Nephron (organoid): ENCODE measurements around the gene TMEM176B.

ENCODE experiments used
- H3K27ac Mint-ChIP-seq, 3 experiments: 2 replicates each; pipeline ENCODE4 v1.8.0; 2020; ENCODE audit warnings: mixed read lengths in 3 of 3, mild to moderate bottlenecking in 2 of 3, moderate library complexity in 1 of 3
- H3K27me3 Mint-ChIP-seq: 2 replicates; pipeline ENCODE4 v1.8.0; 2021; ENCODE audit warnings: low read depth, mild to moderate bottlenecking, moderate library complexity, mixed read lengths
- H3K36me3 Mint-ChIP-seq: 2 replicates; pipeline ENCODE4 v1.8.0; 2020; ENCODE audit warnings: low read depth, mixed read lengths
- H3K4me1 Mint-ChIP-seq: 2 replicates; pipeline ENCODE4 v1.8.0; 2020; ENCODE audit warnings: mixed read lengths
- H3K4me3 Mint-ChIP-seq, 3 experiments: 2 replicates each; pipeline ENCODE4 v1.8.0; 2020; ENCODE audit warnings: mild to moderate bottlenecking in 3 of 3, mixed read lengths in 3 of 3, moderate library complexity in 2 of 3
- H3K9me3 Mint-ChIP-seq: 2 replicates; pipeline ENCODE4 v1.8.0; 2020; ENCODE audit warnings: mixed read lengths
- TF ChIP-seq, protein P1 (sequence below), 3 experiments: fragments of 200-600 bp; sonication (generic); IDR thresholded peaks; one replicate each; pipeline ENCODE4 v1.5.0; 2021; ENCODE audit warnings: antibody characterized with exemption in 3 of 3; ENCODE audit not compliant: unreplicated experiment in 3 of 3

Gene TMEM176B

DNA sequence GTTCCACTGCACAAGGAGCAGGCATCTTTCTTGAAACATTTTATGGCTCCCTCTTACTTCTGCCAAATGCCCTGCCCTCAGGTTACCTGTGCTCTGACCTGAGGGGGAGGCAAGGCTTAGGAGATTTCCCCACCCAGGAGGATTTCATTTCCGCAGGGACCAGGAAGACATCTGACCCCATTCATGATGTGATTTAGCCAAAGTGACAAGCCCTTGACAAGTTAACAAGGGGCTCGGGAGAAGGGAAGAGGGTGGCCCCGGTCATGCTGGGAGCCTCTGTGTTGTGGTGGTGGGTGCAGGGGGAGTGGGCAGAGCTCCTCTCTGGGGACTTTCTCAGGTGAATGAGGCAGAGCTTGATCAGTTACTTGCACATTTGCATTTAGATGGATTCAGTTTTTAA lies 44.0 kb downstream of the TMEM176B start:
- Mint-ChIP-seq H3K36me3 (no peaks in the 10 kb centered on the region), H3K4me1 (no peaks in the 10 kb centered on the region), H3K9me3 (peaks cover 3% of the 10 kb centered on the region), H3K27me3 (no peaks in the 10 kb centered on the region), H3K4me3 (no peak overlapping the region), H3K27ac (no peak overlapping the region)
- TF ChIP-seq, protein P1, sequence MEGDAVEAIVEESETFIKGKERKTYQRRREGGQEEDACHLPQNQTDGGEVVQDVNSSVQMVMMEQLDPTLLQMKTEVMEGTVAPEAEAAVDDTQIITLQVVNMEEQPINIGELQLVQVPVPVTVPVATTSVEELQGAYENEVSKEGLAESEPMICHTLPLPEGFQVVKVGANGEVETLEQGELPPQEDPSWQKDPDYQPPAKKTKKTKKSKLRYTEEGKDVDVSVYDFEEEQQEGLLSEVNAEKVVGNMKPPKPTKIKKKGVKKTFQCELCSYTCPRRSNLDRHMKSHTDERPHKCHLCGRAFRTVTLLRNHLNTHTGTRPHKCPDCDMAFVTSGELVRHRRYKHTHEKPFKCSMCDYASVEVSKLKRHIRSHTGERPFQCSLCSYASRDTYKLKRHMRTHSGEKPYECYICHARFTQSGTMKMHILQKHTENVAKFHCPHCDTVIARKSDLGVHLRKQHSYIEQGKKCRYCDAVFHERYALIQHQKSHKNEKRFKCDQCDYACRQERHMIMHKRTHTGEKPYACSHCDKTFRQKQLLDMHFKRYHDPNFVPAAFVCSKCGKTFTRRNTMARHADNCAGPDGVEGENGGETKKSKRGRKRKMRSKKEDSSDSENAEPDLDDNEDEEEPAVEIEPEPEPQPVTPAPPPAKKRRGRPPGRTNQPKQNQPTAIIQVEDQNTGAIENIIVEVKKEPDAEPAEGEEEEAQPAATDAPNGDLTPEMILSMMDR (IDR thresholded peaks at IDR 0.05; ENCODE audit: unreplicated experiment in 3 of 3): no peak

DNA sequence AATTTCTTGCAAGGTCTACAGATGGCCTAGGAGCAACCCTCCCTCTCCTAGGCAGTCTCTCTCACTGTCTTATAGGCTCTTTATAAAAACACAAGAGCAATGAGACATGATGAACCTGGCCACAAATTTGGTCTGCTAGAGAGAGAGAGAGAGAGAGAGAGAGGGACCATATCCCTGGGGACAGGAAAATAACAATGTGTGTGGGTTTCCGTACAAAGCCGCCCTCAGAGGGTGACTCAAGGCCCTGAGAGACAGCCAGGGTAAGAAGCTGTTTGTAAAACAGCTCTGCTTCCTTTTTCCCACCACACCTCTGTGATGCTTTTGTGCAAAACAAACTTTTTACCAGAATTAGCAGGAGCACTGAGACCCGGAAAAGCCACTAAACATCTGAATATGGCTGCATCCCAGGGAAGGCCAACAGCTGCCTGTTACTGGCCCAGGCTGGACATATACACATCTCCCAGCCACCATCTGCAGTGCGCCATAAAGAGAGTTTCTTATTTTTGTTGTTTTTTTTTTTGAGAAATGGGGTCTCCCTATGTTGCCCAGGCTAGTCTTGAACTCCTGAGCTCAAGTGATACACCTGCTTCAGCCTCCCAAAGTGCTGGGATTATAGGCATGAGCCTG lies 44.6 kb downstream of the TMEM176B start:
- no peaks in the 10 kb centered on the region for H3K27me3 Mint-ChIP-seq
- no peaks in the 10 kb centered on the region for H3K36me3 Mint-ChIP-seq
- TF ChIP-seq, protein P1 (IDR thresholded peaks at IDR 0.05; ENCODE audit: unreplicated experiment in 3 of 3): no peak
- no peaks in the 10 kb centered on the region for H3K4me1 Mint-ChIP-seq
- H3K9me3 Mint-ChIP-seq: peaks cover 3% of the 10 kb centered on the region
- H3K27ac Mint-ChIP-seq: no peak overlapping the region
- H3K4me3 Mint-ChIP-seq: no peak overlapping the region

DNA sequence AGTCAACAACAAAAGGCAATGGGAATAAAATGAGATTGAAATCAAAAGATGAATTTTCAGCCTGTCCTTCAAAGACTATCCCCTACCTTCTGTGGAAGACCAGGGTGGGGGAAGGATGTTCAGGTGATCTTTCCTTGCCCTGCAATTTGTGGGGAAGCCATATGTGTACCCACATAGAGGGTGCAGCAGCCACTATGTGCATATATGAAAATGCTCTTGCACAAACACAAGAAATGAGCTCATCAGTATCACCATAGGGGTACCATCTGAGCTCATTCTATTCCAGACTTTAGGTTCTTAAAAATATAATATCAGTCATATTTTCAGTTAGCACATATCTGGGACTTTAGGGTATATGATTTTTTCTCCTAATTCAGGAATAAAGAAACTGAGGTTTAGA lies 45.2 kb downstream of the TMEM176B start:
- H3K27ac Mint-ChIP-seq: no peak overlapping the region
- no peaks in the 10 kb centered on the region for H3K36me3 Mint-ChIP-seq
- H3K27me3 Mint-ChIP-seq: no peaks in the 10 kb centered on the region
- peaks cover 3% of the 10 kb centered on the region for H3K9me3 Mint-ChIP-seq
- no peak overlapping the region for H3K4me3 Mint-ChIP-seq
- TF ChIP-seq, protein P1 (IDR thresholded peaks at IDR 0.05; ENCODE audit: unreplicated experiment in 3 of 3): no peak
- no peaks in the 10 kb centered on the region for H3K4me1 Mint-ChIP-seq

DNA sequence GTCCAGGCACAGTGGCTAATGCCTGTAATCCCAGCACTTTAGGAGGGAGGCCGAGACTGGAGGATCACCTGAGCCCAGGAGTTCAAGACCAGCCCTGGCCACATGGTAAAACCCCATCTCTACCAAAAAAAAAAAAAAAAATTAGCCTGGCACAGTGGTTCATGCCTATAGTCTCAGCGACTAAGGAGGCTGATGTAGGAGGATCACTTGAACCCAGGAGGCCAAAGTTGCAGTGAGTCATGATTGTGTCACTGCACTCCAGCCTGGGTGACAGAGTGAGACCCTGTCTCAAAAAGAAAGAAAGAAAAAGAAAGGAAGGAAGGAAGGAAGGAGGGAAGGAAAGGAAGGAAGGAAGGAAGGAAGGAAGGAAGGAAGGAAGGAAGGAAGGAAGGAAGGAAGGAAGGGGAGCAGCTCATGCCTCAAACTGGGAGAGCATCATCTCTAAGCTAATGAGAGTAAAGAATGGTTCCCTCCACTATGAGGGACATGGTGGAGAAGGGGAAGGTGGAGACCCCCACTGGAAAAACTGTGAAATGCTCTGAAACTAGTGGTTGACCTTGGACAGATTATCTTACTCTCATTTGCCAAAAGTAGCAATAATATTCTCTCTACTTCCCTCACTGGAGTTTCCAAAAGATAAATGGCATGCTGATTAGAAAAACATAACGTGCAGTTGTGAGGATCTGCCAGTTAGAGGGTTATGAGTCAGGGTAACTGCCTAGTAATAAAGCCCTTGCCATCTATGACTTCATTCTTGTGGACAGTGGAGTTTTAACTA lies 46.1 kb downstream of the TMEM176B start:
- no peaks in the 10 kb centered on the region for H3K9me3 Mint-ChIP-seq
- no peaks in the 10 kb centered on the region for H3K4me1 Mint-ChIP-seq
- no peak overlapping the region for H3K27ac Mint-ChIP-seq
- no peaks in the 10 kb centered on the region for H3K36me3 Mint-ChIP-seq
- TF ChIP-seq, protein P1 (IDR thresholded peaks at IDR 0.05; ENCODE audit: unreplicated experiment in 3 of 3): peak; percentile 35 to 49 (median 36)
- no peaks in the 10 kb centered on the region for H3K27me3 Mint-ChIP-seq
- no peak overlapping the region for H3K4me3 Mint-ChIP-seq

DNA sequence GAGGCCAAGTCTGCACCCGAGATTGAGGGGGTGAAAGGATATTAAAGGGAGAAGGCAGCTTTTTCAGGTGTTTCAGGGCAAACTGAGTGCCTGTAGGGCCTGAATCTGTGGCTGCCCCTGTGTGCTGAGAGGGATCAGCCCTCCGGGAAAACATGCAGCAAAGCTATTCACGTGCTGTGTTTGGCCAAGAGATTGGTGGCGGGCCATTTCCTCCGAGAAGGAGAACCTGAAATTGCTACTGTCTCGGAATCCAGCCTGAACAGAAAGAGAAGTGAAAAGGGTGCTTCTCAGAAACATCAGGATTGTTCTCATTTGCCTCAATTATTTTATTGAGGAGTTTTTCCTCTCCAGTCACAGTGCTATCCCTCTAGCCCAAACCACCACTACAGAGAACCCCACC lies 46.9 kb downstream of the TMEM176B start:
- no peaks in the 10 kb centered on the region for H3K4me1 Mint-ChIP-seq
- no peaks in the 10 kb centered on the region for H3K9me3 Mint-ChIP-seq
- H3K4me3 Mint-ChIP-seq: no peak overlapping the region
- TF ChIP-seq, protein P1 (IDR thresholded peaks at IDR 0.05; ENCODE audit: unreplicated experiment in 3 of 3): no peak
- no peak overlapping the region for H3K27ac Mint-ChIP-seq
- no peaks in the 10 kb centered on the region for H3K27me3 Mint-ChIP-seq
- no peaks in the 10 kb centered on the region for H3K36me3 Mint-ChIP-seq

DNA sequence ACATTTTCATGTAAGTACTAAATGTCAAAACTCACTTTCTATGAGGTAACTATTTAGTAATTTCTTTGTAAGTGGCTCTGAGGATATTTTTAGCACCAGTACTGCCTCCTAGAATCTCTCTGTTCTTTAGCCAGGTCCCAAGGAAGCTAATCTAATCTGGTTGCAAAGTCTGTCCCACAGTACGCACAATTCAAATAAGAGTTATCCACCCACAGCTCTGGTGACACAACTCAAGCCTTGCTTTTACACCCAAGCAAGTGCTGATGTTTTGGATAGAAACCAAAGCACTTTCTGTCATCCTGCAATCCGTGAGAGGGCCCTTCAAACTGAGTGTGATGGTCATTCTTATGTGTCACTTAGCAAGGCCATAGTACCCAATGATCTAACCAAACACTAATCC lies 48.5 kb downstream of the TMEM176B start:
- Mint-ChIP-seq H3K27me3 (no peaks in the 10 kb centered on the region), H3K27ac (no peak overlapping the region), H3K4me3 (no peak overlapping the region), H3K36me3 (no peaks in the 10 kb centered on the region), H3K9me3 (no peaks in the 10 kb centered on the region), H3K4me1 (no peaks in the 10 kb centered on the region)
- TF ChIP-seq, protein P1 (IDR thresholded peaks at IDR 0.05; ENCODE audit: unreplicated experiment in 3 of 3): no peak
